K562 (cell line): ENCODE data around the gene MATN4. TPM values are rescaled to one million over a fixed set of nuclear protein-coding genes. Genes with fewer than 3 reads are reported as not detected.

Source experiments
- ATAC-seq: fragments of 200-7000 bp; cut with Tn5 transposase; 3 replicates; pipeline ENCODE4 v1.9.1; 2020; ENCODE audit warnings: moderate library complexity
- BruUV-seq: library from RNA; stranded (reverse); fragments of 400-500 nt; replicated peaks from 2 replicates; lab custom pipeline; 2021; lab: Mats Ljungman, UMichigan
- CTCF ChIA-PET: fragments of 300-600 bp; formaldehyde crosslinking; extraction: SDS; loops from one replicate; lab custom pipeline; 2021; ENCODE audit warnings: low intra/inter-chr PET ratio; lab: Yijun Ruan, JAX
- POLR2A ChIA-PET: fragments of 300-600, 350-650 bp; sonication (Branson Sonifier 250); formaldehyde crosslinking; extraction: SDS; loops from one replicate; lab custom pipeline; 2021; ENCODE audit warnings: antibody characterized with exemption, inconsistent platforms; lab: Yijun Ruan, JAX
- DNase-seq, 4 experiments: peaks; one replicate each; pipeline versions ENCODE4 v3.0.0 to v3.0.0-alpha.2; 2011 to 2018; ENCODE audit warnings: low spot score in 3 of 4, mixed read lengths in 3 of 4; ENCODE audit errors: extremely low read depth in 1 of 4
- FAIRE-seq: peaks from 2 replicates; lab custom pipeline; 2011; peaks lifted over from hg19 to GRCh38; lab: Jason Lieb, UNC
- H2AFZ ChIP-seq: 2 replicates; pipeline ENCODE4 v1.6.0; 2011; ENCODE audit warnings: low read depth, low read length, control low read depth, inconsistent platforms
- H3K27ac ChIP-seq: fragments of 200-600 bp; 3 replicates; pipeline ENCODE4 v1.8.0; 2011; ENCODE audit warnings: low read depth, mild to moderate bottlenecking, control low read depth, inconsistent platforms, low read length, moderate library complexity, mixed read lengths; ENCODE audit errors: extremely low read depth
- H3K27me3 ChIP-seq, 2 experiments: fragments of 300-600 bp in 1 of 2; 2 replicates in 1 of 2; 3 replicates in 1 of 2; pipeline versions ENCODE4 v1.6.0 to v1.8.0; 2011; ENCODE audit warnings: inconsistent platforms in 2 of 2, low read length in 2 of 2, mild to moderate bottlenecking in 1 of 2, mixed read lengths in 1 of 2, moderate library complexity in 1 of 2; ENCODE audit not compliant: control insufficient read depth in 2 of 2, insufficient read depth in 2 of 2
- H3K36me3 ChIP-seq: fragments of 300-600 bp; 3 replicates; pipeline ENCODE4 v1.8.0; 2011; ENCODE audit warnings: mild to moderate bottlenecking, low read length, inconsistent platforms; ENCODE audit not compliant: control insufficient read depth, insufficient read depth
- H3K4me1 ChIP-seq, 2 experiments: fragments of 200-600 bp in 1 of 2; replicated peaks in 1 of 2; 2 replicates in 1 of 2; 3 replicates in 1 of 2; pipeline versions ENCODE4 v1.5.1 to v1.8.0; 2011; ENCODE audit warnings: inconsistent platforms in 2 of 2, low read length in 2 of 2, mild to moderate bottlenecking in 1 of 2, mixed read lengths in 1 of 2, moderate library complexity in 1 of 2; ENCODE audit not compliant: control insufficient read depth in 2 of 2, insufficient read depth in 2 of 2
- H3K4me2 ChIP-seq: 2 replicates; pipeline ENCODE4 v1.6.1; 2011; ENCODE audit warnings: low read length, control low read depth, inconsistent platforms, mixed read lengths; ENCODE audit not compliant: insufficient read depth
- H3K4me3 ChIP-seq: fragments of 200-600 bp; sonication (generic), shearing (Covaris generic); 2 replicates; pipeline ENCODE4 v1.5.1; 2016; ENCODE audit warnings: control low read depth, inconsistent platforms
- H3K79me2 ChIP-seq: fragments of 200-600 bp; 3 replicates; pipeline ENCODE4 v1.8.0; 2011; ENCODE audit warnings: low read length, inconsistent platforms; ENCODE audit not compliant: control insufficient read depth, insufficient read depth
- H3K9ac ChIP-seq, 2 experiments: 2 replicates each; pipeline versions ENCODE4 v1.6.0 to v1.6.1; 2011; ENCODE audit warnings: low read depth in 2 of 2, low read length in 2 of 2, control low read depth in 1 of 2, inconsistent platforms in 1 of 2, mild to moderate bottlenecking in 1 of 2, mixed read lengths in 1 of 2; ENCODE audit not compliant: insufficient read depth in 1 of 2
- H3K9me1 ChIP-seq: one replicate; pipeline ENCODE4 v1.6.0; 2011; ENCODE audit warnings: inconsistent platforms, mild to moderate bottlenecking, low read length, moderate library complexity; ENCODE audit not compliant: control insufficient read depth, insufficient read depth
- H3K9me3 ChIP-seq: replicated peaks from 2 replicates; pipeline ENCODE4 v1.5.1; 2011; ENCODE audit warnings: low read depth, low read length, inconsistent platforms; ENCODE audit not compliant: control insufficient read depth, insufficient read depth
- H4K20me1 ChIP-seq: replicated peaks from 2 replicates; pipeline ENCODE4 v1.6.1; 2011; ENCODE audit warnings: low read length, inconsistent platforms, mixed read lengths; ENCODE audit not compliant: control insufficient read depth, insufficient read depth
- NONO ChIP-seq, 2 experiments: fragments of 200-400 bp in 1 of 2; fragments of 450-650 bp in 1 of 2; formaldehyde crosslinking in 1 of 2; IDR thresholded peaks; 2 replicates each; pipeline ENCODE4 v1.6.1; 2017; ENCODE audit warnings: low read depth in 2 of 2, mild to moderate bottlenecking in 2 of 2, moderate library complexity in 2 of 2, low read length in 1 of 2
- PHF21A ChIP-seq: fragments of 450-650 bp; IDR thresholded peaks from 2 replicates; pipeline ENCODE4 v1.6.1; 2017; ENCODE audit warnings: low read depth, borderline replicate concordance
- RBM15 ChIP-seq: fragments of 200-400 bp; formaldehyde crosslinking; IDR thresholded peaks from 2 replicates; pipeline ENCODE4 v1.6.1; 2018; ENCODE audit warnings: mild to moderate bottlenecking, low read length, moderate library complexity; ENCODE audit not compliant: insufficient read depth
- WGBS: fragments of 100-300 bp; shearing (Covaris generic); methylation state at CpG from one replicate; pipeline ENCODE4 v1.1.6; 2016; ENCODE audit warnings: low coverage, mixed read lengths; ENCODE audit not compliant: insufficient coverage; ENCODE audit errors: missing lambda C conversion rate; 5-methylcytosine and 5-hydroxymethylcytosine counted together
- in situ Hi-C: fragments of 300-500 bp; cut with MboI; formaldehyde crosslinking; loops from 4 replicates; pipeline ENCODE4 v1.15.0; 2018; ENCODE audit warnings: inconsistent platforms, mixed read lengths
- intact Hi-C: fragments of 100-400 bp; cut with micrococcal nuclease; formaldehyde crosslinking; loops from 2 replicates; pipeline ENCODE4 v1.14.2; 2022
- polyA plus RNA-seq, 8 experiments: library from polyadenylated mRNA; depleted of rRNA in 4 of 8; stranded (reverse) in 5 of 8; unstranded in 3 of 8; fragments of >200 nt; fragmentation: Nextera tagmentation in 2 of 8; fragmentation: Illumina TruSeq in 1 of 8; extraction: Ambion mirVana in 2 of 8; extraction: Trizol in 1 of 8; gene quantifications; 2 replicates each; pipeline versions ENCODE4 v1.2.1 to v1.2.3, GENCODE V29; 2011 to 2014; ENCODE audit warnings: inconsistent platforms in 1 of 8, missing spikeins in 1 of 8
- total RNA-seq, 7 experiments: library from RNA; depleted of rRNA in 6 of 7; stranded (reverse); fragments of >200 nt in 6 of 7; fragmentation: Illumina TruSeq in 2 of 7; extraction: Trizol in 2 of 7; gene quantifications; 2 replicates each; pipeline versions ENCODE4 v1.2.1 to v1.2.3, GENCODE V29; 2011 to 2021; ENCODE audit warnings: low replicate concordance in 1 of 7
- TF ChIP-seq, protein P1 (sequence below): sonication (generic); formaldehyde crosslinking; IDR thresholded peaks from 2 replicates; pipeline ENCODE4 v1.9.0; 2022; ENCODE audit warnings: mild to moderate bottlenecking, missing genetic modification reagents

The MATN4 gene
- total and polyA plus RNA-seq, 9 of the 15 experiments (the other 6 are each of a cell fraction or from before 2014, with no cell fraction given): 0.09 TPM; not detected in 8

DNA sequence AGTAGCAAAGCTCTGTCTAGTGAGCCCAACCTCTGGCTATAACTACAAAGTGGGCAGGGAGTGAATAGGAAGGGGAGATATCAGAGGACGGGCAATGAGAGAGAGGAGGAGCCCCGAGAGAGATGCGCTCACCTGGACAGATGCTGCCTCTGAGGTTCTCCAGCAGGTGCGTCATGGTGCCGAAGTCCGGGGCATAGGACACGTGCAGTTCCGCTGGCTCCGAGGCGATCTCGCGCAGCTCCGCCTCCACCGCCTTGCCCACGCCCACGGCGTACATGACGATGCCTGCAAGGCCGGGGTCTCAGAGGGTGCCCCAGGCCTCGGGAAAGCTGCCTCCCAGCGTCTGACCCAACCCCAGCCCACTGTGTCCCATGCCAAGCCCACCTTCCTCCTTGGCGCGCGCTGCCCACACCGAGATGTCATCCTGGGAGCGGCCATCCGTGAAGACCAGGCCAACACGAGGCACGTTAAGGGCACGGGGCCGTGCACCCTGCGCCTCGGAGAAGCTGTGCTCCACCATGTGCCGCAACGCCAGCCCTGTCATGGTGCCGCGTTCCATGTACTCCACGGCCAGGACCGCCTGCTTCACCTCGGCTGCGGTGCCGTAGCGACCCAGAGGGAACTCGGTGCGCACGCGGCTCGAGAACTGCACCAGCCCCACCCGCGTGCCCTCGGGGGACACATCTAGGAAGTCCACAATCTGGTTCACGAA is 10.2 kb downstream of the MATN4 start:
- no TSS peak for BruUV-seq
- H3K4me3 ChIP-seq: no peak overlapping the region
- WGBS: 11% methylated on average over 39 of the region's 52 CpGs
- H3K27me3 ChIP-seq: peaks cover 16 to 26% of the 10 kb centered on the region in 2 experiments; a peak in 4 of 5 replicates
- H3K79me2 ChIP-seq: no peaks in the 10 kb centered on the region
- in situ Hi-C loops: no loop called here
- H3K4me1 ChIP-seq: peaks cover 6 to 17% of the 10 kb centered on the region in 2 experiments; a peak in 4 of 5 replicates
- no peak overlapping the region for H3K9ac ChIP-seq
- no peak for DNase-seq
- peaks cover 3% of the 10 kb centered on the region; the same call in 1 of the 2 replicates for H3K9me3 ChIP-seq
- H3K9me1 ChIP-seq: no peaks in the 10 kb centered on the region
- ChIA-PET POLR2A (interaction anchor here (0.5 kb wide), 1 partner anchor 170 kb away, joined by 3 read pairs; no protein-coding TSS in a partner anchor), CTCF (no interaction called here)
- no peak overlapping the region for H2AFZ ChIP-seq
- intact Hi-C loops: no loop called here
- H3K4me2 ChIP-seq: no peak overlapping the region
- no peaks in the 10 kb centered on the region; the same call in 1 of the 2 replicates for H4K20me1 ChIP-seq
- no peaks in the 10 kb centered on the region for H3K36me3 ChIP-seq
- FAIRE-seq: no peak
- no peak overlapping the region for H3K27ac ChIP-seq
- ATAC-seq: no peak
- no peak for TF ChIP-seq PHF21A
- TF ChIP-seq, protein P1, sequence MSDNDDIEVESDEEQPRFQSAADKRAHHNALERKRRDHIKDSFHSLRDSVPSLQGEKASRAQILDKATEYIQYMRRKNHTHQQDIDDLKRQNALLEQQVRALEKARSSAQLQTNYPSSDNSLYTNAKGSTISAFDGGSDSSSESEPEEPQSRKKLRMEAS (CRISPR knock-in tag): 0 out of 2 replicates have a peak, but pooled peaks have one; percentile 18

DNA sequence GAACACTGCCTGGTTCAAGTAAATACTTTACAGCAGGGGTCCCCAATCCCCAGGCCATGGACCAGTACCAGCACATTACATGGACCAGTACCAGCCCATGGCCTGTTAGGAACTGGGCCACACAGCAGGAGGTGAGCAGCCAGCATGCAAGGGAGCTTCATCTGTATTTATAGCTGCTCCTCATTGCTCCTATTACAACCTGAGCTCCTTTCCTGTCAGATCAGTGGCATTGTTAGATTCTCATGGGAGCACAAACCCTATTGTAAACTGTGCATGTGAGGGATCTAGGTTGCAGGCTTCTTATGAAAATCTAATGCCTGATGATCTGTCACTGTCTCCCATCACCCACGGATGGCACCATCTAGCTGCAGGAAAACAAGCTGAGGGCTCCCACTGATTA is 13.4 kb downstream of the MATN4 start:
- intact Hi-C loops: loop anchor here (5.0 kb wide), 1 partner anchor 57 kb away; no protein-coding TSS in a partner anchor
- H2AFZ ChIP-seq: no peak overlapping the region
- ChIA-PET CTCF (no interaction called here), POLR2A (interaction anchor here (0.6 to 1.8 kb wide), 4 partner anchors 9 to 1799 kb away, joined by 3 to 10 read pairs (median 3); no protein-coding TSS in a partner anchor)
- FAIRE-seq: no peak
- H3K4me3 ChIP-seq: no peak overlapping the region
- H3K9ac ChIP-seq: no peak overlapping the region
- H3K79me2 ChIP-seq: no peaks in the 10 kb centered on the region
- H3K4me1 ChIP-seq: peaks cover 10 to 19% of the 10 kb centered on the region in 2 experiments; a peak in 4 of 5 replicates
- H4K20me1 ChIP-seq: peaks cover 5% of the 10 kb centered on the region; the same call in 1 of the 2 replicates
- no peak overlapping the region for H3K27ac ChIP-seq
- no peak for ATAC-seq
- no peaks in the 10 kb centered on the region for H3K9me1 ChIP-seq
- no peaks in the 10 kb centered on the region for H3K36me3 ChIP-seq
- peaks cover 13 to 46% of the 10 kb centered on the region in 2 experiments; a peak in 4 of 5 replicates for H3K27me3 ChIP-seq
- no TSS peak for BruUV-seq
- WGBS: 0% methylated on average over 1 of the region's 1 CpG
- in situ Hi-C loops: no loop called here
- DNase-seq: no peak
- peaks cover 3% of the 10 kb centered on the region; the same call in 1 of the 2 replicates for H3K9me3 ChIP-seq
- H3K4me2 ChIP-seq: no peak overlapping the region
- TF ChIP-seq RBM15 (no peak), NONO (IDR thresholded peaks at IDR 0.05; ENCODE audit: low read depth in 2 of 2, low read length in 1 of 2) (no peak)
